Psoas muscle (tissue), 8 donors: ENCODE measurements around the gene ITPA. TPM values are rescaled to one million over a fixed set of nuclear protein-coding genes. Genes with fewer than 3 reads are reported as not detected.

Experiments used
- ATAC-seq, 4 donors: fragments of 200-7000 bp; cut with Tn5 transposase; one replicate each; pipeline ENCODE4 v1.9.1; 2020; ENCODE audit warnings: moderate library complexity in 3 of 4, mild to moderate bottlenecking in 2 of 4
- DNase-seq, 2 donors: peaks; one replicate each; pipeline ENCODE4 v3.0.0-alpha.2; 2020
- H3K27ac ChIP-seq: fragments of 200-600 bp; one replicate; pipeline ENCODE4 v1.8.0; 2022
- H3K27me3 ChIP-seq, 3 donors: fragments of 200-600 bp in 1 of 3; one replicate each; pipeline versions ENCODE4 v1.6.1 to v1.8.0; 2013 to 2022; ENCODE audit warnings: low read length in 2 of 3, mild to moderate bottlenecking in 2 of 3, moderate library complexity in 1 of 3; ENCODE audit not compliant: insufficient read depth in 3 of 3
- H3K36me3 ChIP-seq, 2 donors: fragments of 200-600 bp in 1 of 2; one replicate each; pipeline versions ENCODE4 v1.6.1 to v1.8.0; 2013 to 2022; ENCODE audit warnings: low read depth in 1 of 2, mild to moderate bottlenecking in 1 of 2, moderate library complexity in 1 of 2; ENCODE audit not compliant: insufficient read depth in 1 of 2
- H3K4me1 ChIP-seq: fragments of 200-600 bp; one replicate; pipeline ENCODE4 v1.8.0; 2022
- H3K4me3 ChIP-seq: fragments of 200-600 bp; one replicate; pipeline ENCODE4 v1.8.0; 2022; ENCODE audit warnings: mild to moderate bottlenecking
- H3K9me3 ChIP-seq: fragments of 200-600 bp; one replicate; pipeline ENCODE4 v1.8.0; 2022
- WGBS, 3 donors: extraction: QIAGEN DNeasy Blood & Tissue Kit; methylation state at CpG; one replicate each; pipeline versions ENCODE4 v1.1.6 to v1.1.7; 2013; 5-methylcytosine and 5-hydroxymethylcytosine counted together
- intact Hi-C, 2 donors: fragments of 100-400 bp; cut with DNase I; formaldehyde crosslinking; loops; one replicate each; pipeline versions ENCODE4 v1.11.0 to v1.14.2; 2022
- polyA plus RNA-seq, 3 donors: library from polyadenylated mRNA; stranded (reverse); fragments of 200-250 nt; gene quantifications; one replicate each; pipeline ENCODE4 v1.2.3, GENCODE V29; 2013
- total RNA-seq, 4 donors: library from RNA; stranded (reverse); fragmentation: NEBNext Ultra II Directional in 2 of 4; extraction: Animal tissue kit (Norgen Biotek cat#: 25700) in 2 of 4; gene quantifications; one replicate each; pipeline versions ENCODE4 v1.2.1 to v1.2.4, GENCODE V29; 2021 to 2023
- TF ChIP-seq, protein P1 (sequence below): fragments of 200-600 bp; IDR thresholded peaks from one replicate; pipeline ENCODE4 v1.8.0; 2022; ENCODE audit warnings: antibody characterized with exemption
- donor health status: healthy with polysubstance abuse.
- donor health status: DM: no; HTN: no; CAD: no; lungs with moderate emphysema.
- donor health status: Bipolar disorder and iron deficiency.
- donor health status: healthy.
- donor health status: DM: yes; HTN: yes; CAD: no.
- donor health status: DM: no; HTN: no; CAD: no.
- donor health status: DM: no; HTN: no; CAD: no.
- donor health status: DM: yes; HTN: yes; CAD: no.

ITPA gene
- total and polyA plus RNA-seq, 7 donors = 19.6 to 83.9 (median 26.0) TPM

DNA sequence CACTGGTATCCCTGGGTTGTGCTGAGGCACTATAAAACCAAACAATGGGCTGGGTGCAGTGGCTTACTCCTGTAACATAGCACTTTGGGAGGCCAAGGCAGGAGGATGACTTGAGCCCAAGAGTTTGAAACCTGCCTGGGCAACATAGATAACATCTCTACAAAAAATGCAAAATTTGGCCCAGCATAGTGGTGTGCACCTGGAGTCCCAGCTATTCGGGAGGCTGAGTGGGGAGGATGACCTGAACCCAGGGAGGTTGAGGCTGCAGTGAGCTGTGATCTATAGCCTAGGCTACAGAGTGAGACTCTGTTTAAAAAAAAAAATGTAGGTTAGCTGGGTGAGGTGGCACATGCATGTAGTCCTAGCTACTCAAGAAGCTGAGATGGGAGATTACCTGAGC is 37.4 kb downstream of the ITPA start:
- TF ChIP-seq, protein P1, sequence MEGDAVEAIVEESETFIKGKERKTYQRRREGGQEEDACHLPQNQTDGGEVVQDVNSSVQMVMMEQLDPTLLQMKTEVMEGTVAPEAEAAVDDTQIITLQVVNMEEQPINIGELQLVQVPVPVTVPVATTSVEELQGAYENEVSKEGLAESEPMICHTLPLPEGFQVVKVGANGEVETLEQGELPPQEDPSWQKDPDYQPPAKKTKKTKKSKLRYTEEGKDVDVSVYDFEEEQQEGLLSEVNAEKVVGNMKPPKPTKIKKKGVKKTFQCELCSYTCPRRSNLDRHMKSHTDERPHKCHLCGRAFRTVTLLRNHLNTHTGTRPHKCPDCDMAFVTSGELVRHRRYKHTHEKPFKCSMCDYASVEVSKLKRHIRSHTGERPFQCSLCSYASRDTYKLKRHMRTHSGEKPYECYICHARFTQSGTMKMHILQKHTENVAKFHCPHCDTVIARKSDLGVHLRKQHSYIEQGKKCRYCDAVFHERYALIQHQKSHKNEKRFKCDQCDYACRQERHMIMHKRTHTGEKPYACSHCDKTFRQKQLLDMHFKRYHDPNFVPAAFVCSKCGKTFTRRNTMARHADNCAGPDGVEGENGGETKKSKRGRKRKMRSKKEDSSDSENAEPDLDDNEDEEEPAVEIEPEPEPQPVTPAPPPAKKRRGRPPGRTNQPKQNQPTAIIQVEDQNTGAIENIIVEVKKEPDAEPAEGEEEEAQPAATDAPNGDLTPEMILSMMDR = no peak
- H3K9me3 ChIP-seq = no peaks in the 10 kb centered on the region

DNA sequence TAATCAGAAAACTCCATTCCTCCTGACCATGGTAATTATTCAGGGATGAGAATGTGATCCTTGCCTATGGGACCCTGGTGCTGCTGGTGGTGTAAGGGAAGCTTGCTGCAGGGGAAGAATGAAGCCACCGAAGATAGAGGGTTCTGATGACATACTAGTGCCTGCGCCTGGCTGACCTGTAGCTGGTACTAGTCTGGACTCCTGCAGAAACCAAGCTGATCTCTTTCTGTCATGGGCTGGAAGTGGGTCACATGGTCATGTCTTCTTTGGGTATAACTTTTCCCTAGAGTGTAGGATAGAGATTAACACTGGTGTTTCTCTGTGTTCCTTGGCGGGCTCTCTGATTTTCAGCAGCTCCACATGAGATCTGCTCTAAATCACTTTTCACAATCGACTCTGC is 38.3 kb downstream of the ITPA start:
- Histone ChIP-seq H3K4me1 (peaks cover 16% of the 10 kb centered on the region), H3K4me3 (no peak overlapping the region), H3K9me3 (no peaks in the 10 kb centered on the region), H3K36me3 (peaks cover 6 to 16% of the 10 kb centered on the region in 2 donors), H3K27ac (no peak overlapping the region), H3K27me3 (peaks cover 0 to 2% (median 0%) of the 10 kb centered on the region in 3 donors)
- no peak for DNase-seq
- intact Hi-C loops = loop anchor here in 1 of 2 donors (5.0 kb wide), 1 partner anchor 130 kb away; no protein-coding TSS in a partner anchor
- peak in 1 of 4 donors; percentile 30 for ATAC-seq
- WGBS, 3 donors = 39 to 53% (median 51%) methylated on average over 4 of the region's 4 CpGs
- TF ChIP-seq, protein P1 = no peak

More for the DNA sequence above, 37.4 kb downstream of the ITPA start:
- no peak overlapping the region for H3K27ac ChIP-seq
- DNase-seq = no peak
- WGBS, 3 donors = 89 to 93% (median 91%) methylated on average over 1 of the region's 1 CpG
- peaks cover 16% of the 10 kb centered on the region for H3K4me1 ChIP-seq
- peaks cover 0 to 2% (median 0%) of the 10 kb centered on the region in 3 donors for H3K27me3 ChIP-seq
- no peak overlapping the region for H3K4me3 ChIP-seq
- intact Hi-C loops = loop anchor here in 1 of 2 donors (5.0 kb wide), 1 partner anchor 129 kb away; no protein-coding TSS in a partner anchor
- H3K36me3 ChIP-seq = peaks cover 0 to 8% of the 10 kb centered on the region in 2 donors
- no peak for ATAC-seq

DNA sequence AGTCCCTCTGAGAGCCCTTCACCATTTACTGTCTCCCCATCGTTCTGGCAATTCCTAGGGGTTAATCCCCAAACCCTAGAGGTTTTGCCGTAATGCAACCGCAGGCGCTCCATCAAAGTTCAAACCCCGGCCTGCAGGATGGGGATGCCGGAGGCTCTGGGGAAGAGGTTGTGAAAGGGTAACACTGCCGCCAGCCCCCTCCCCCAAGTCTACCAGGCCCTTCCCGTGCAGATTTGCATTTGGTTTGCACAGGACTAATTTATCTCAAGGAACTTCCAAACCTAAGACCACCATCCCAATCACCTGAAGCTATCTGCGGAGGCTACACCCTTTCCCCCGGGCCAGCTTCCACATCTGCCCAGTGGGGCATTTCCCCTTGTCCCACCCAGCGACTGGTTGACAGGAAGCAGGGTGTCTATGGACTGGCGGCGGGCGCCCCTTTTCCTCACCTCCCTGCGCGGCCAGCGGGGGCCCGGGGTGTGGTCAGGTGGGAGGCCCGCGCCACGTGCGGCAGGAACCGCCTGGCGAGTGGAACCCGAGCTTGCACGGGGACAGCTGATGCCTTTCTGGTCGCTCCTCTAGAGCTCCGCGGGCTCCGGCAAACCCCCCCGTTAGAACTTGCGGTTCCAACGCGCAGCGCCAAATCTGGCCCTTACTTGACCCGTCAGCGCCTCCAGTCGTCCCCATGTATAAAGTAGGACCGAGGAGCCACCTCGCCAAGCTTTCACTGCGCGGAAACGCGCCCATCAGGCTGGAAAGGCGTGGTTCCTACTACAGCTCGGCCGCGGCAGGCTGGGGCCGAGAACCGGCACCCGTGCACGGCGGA is 39.1 kb downstream of the ITPA start:
- Histone ChIP-seq H3K4me1 (peaks cover 16% of the 10 kb centered on the region), H3K4me3 (peak overlapping the region; percentile 47), H3K27ac (no peak overlapping the region), H3K36me3 (peaks cover 6 to 24% of the 10 kb centered on the region in 2 donors), H3K9me3 (no peaks in the 10 kb centered on the region), H3K27me3 (no peaks in the 10 kb centered on the region)
- 8 to 10% (median 8%) methylated on average over 53 of the region's 53 CpGs for WGBS, 3 donors
- TF ChIP-seq, protein P1 = peak; percentile 17
- DNase-seq (peak; percentile 50 to 78), ATAC-seq (peak; percentile 62 to 88 (median 82))
- intact Hi-C loops = loop anchor here in 1 of 2 donors (5.0 kb wide), 1 partner anchor 131 kb away; no protein-coding TSS in a partner anchor

DNA sequence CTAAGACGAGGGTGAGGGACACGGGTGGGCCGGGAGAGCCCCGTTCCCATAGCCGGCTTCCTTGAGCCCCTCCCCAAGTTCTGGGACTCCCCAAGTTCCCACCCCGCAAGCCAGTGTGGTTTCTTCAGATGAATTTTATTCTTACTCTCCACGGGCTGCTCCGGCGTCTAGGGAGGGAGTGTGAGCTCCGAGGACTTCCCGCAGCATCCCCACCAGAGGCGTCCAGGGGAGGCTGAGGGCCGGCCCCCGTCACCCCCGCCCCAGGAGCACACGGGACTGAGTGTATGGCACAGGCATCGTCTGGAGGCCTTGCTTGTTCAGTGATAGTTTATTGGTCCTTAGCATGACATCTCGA is 39.7 kb downstream of the ITPA start:
- Histone ChIP-seq H3K9me3 (no peaks in the 10 kb centered on the region), H3K27ac (no peak overlapping the region), H3K36me3 (peaks cover 6 to 30% of the 10 kb centered on the region in 2 donors), H3K4me1 (peaks cover 16% of the 10 kb centered on the region), H3K27me3 (no peaks in the 10 kb centered on the region), H3K4me3 (peak overlapping the region; percentile 47)
- intact Hi-C loops = loop anchor here in 1 of 2 donors (5.0 kb wide), 1 partner anchor 132 kb away; no protein-coding TSS in a partner anchor
- no peak for DNase-seq
- WGBS, 3 donors = 20 to 22% (median 21%) methylated on average over 18 of the region's 18 CpGs
- ATAC-seq = peak in 3 of 4 donors; percentile 18 to 39 (median 34)
- TF ChIP-seq, protein P1 = no peak
